ENCODE measurements around the gene TIAM1. TPM values are rescaled to one million over a fixed set of nuclear protein-coding genes. Genes with fewer than 3 reads are reported as not detected.
A peak's percentile ranks its signal among the peaks of the same experiment; 100 is the strongest.

TIAM1 gene
- total and polyA plus RNA-seq, 2 donors from 2014 or later, result 4.6 to 30.0 TPM

- Histone ChIP-seq H3K27me3 (ENCODE audit: control insufficient read depth, insufficient read depth, low read length) (no peaks in the 10 kb centered on the region), H3K27ac (ENCODE audit: low read depth in 2 of 2, low read length in 2 of 2) (no peak overlapping the region), H3K9ac (ENCODE audit: low read length in 3 of 3) (no peak overlapping the region), H3K36me3 (ENCODE audit: control insufficient read depth in 2 of 3, insufficient read depth in 3 of 3, low read length in 3 of 3) (no peaks in the 10 kb centered on the region), H3K4me1 (ENCODE audit: control insufficient read depth in 2 of 3, insufficient read depth in 2 of 3, low read depth in 1 of 3, low read length in 3 of 3) (no peaks in the 10 kb centered on the region), H3K9me3 (ENCODE audit: control insufficient read depth in 2 of 3, insufficient read depth in 1 of 3, low read length in 3 of 3) (no peaks in the 10 kb centered on the region), H3K4me3 (ENCODE audit: low read length in 3 of 3) (no peak overlapping the region)
- DNase-seq (no peak), FAIRE-seq (no peak)
- intact Hi-C loops (cut with DNase I), result no loop called here
- TF ChIP-seq CTCF (IDR thresholded peaks at IDR 0.05; ENCODE audit: borderline replicate concordance, extremely low read depth, insufficient read depth), result no peak
Measured at GRCh38 chr21:31128234-31128633, 215.8 kb downstream of the TIAM1 start.

GRCh38 chr21:31124010-31124409, 220.1 kb downstream of the TIAM1 start:
- intact Hi-C loops (cut with DNase I), result no loop called here
- FAIRE-seq (no peak), DNase-seq (peak in 2 of 5 donors; percentile 33 to 35)
- H3K27ac ChIP-seq (ENCODE audit: low read depth in 2 of 2, low read length in 2 of 2), result no peak overlapping the region
- no peak overlapping the region for H3K9ac ChIP-seq (ENCODE audit: low read length in 3 of 3)
- H3K4me3 ChIP-seq (ENCODE audit: low read length in 3 of 3), result no peak overlapping the region
- no peaks in the 10 kb centered on the region for H3K36me3 ChIP-seq (ENCODE audit: control insufficient read depth in 2 of 3, insufficient read depth in 3 of 3, low read length in 3 of 3)
- H3K4me1 ChIP-seq (ENCODE audit: control insufficient read depth in 2 of 3, insufficient read depth in 2 of 3, low read depth in 1 of 3, low read length in 3 of 3), result no peaks in the 10 kb centered on the region
- no peaks in the 10 kb centered on the region for H3K27me3 ChIP-seq (ENCODE audit: control insufficient read depth, insufficient read depth, low read length)
- no peak for TF ChIP-seq CTCF (IDR thresholded peaks at IDR 0.05; ENCODE audit: borderline replicate concordance, extremely low read depth, insufficient read depth)
- no peaks in the 10 kb centered on the region for H3K9me3 ChIP-seq (ENCODE audit: control insufficient read depth in 2 of 3, insufficient read depth in 1 of 3, low read length in 3 of 3)

GRCh38 chr21:31119199-31119598, 224.9 kb downstream of the TIAM1 start:
- Histone ChIP-seq H3K9me3 (ENCODE audit: control insufficient read depth in 2 of 3, insufficient read depth in 1 of 3, low read length in 3 of 3) (no peaks in the 10 kb centered on the region), H3K36me3 (ENCODE audit: control insufficient read depth in 2 of 3, insufficient read depth in 3 of 3, low read length in 3 of 3) (no peaks in the 10 kb centered on the region), H3K9ac (ENCODE audit: low read length in 3 of 3) (no peak overlapping the region), H3K4me3 (ENCODE audit: low read length in 3 of 3) (no peak overlapping the region), H3K27ac (ENCODE audit: low read depth in 2 of 2, low read length in 2 of 2) (no peak overlapping the region), H3K4me1 (ENCODE audit: control insufficient read depth in 2 of 3, insufficient read depth in 2 of 3, low read depth in 1 of 3, low read length in 3 of 3) (no peaks in the 10 kb centered on the region), H3K27me3 (ENCODE audit: control insufficient read depth, insufficient read depth, low read length) (no peaks in the 10 kb centered on the region)
- TF ChIP-seq CTCF (IDR thresholded peaks at IDR 0.05; ENCODE audit: borderline replicate concordance, extremely low read depth, insufficient read depth), result no peak
- intact Hi-C loops (cut with DNase I), result no loop called here
- FAIRE-seq, result no peak
- no peak for DNase-seq

Data from kidney (tissue), 14 donors.